NCI-H128 (cell line): Measurements from ENCODE around the gene DYRK4.

Experiments used
- DNase-seq: peaks from one replicate; lab custom pipeline; 2025; ENCODE audit not compliant: unreplicated experiment; lab: John Stamatoyannopoulos, UW

DYRK4 gene

DNA sequence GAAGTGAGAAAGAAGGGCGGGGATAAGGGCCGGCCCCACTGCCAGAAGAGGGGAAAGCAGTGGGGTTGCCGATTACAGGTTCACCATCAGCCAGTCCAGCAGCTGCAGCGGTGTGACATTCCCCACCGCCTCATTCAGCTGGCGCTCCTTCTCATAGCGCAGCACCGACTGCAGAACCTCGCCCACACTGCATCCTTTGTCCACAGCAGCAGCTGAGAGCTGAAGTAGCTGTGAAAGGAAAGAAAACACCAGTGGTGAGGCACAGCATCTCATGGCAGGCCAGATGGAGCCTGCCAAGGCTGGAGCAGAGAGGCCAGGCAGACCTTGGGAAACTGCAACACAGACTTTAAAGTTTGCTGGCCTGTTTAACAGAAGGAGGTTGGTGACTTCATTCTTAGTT, 53.7 kb downstream of the DYRK4 start:
- DNase-seq: no peak

- no peak for DNase-seq
Observed at GRCh38 chr12:4621511-4621910, 59.5 kb downstream of the DYRK4 start.

DNA sequence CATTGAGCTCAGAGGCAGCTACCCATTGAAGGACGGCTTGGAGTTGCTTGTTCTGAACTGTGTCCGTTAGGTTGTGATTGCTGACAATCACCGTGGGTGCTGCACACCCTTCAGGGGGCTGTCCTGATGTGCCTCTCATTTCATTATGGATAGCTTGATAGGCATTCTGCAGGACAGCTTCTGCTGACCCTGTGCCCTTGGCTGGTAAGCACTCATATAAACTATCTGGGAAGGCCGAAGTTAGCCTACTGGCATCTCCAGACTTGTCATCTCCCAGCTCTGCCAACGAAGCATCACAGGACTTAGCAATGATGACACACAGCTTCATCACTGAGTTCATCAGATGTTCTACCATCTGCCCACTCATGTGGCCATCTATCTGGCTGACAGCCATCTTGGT, 64.5 kb downstream of the DYRK4 start:
- DNase-seq: no peak

GRCh38 chr12:4628406-4628805, 66.4 kb downstream of the DYRK4 start:
- no peak for DNase-seq

DNA sequence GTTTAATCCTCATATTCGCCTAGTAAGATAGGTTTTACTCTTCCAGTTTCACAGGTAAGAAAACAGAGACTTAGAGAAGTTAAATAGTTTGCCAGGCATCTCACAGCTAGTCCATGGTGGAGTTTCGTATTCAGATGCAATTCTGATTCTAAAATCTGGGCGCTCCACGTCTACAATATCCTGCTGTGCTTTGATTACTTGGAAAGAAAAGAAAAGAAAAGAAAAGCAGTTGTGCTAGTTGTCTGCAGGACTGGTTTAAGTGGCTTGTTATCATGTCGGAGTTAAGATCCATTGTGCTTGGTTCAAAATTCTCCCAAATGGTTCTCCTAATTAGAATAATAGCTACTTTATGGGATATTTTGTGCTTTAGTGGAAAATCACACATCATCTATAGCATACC, 68.3 kb downstream of the DYRK4 start:
- DNase-seq: no peak

- no peak for DNase-seq
Observed at GRCh38 chr12:4643747-4644146, 81.7 kb downstream of the DYRK4 start.

- DNase-seq: no peak
Observed at GRCh38 chr12:4645023-4645422, 83.0 kb downstream of the DYRK4 start.

GRCh38 chr12:4648104-4648500, 86.1 kb downstream of the DYRK4 start:
- no peak for DNase-seq

GRCh38 chr12:4648501-4649357, 86.7 kb downstream of the DYRK4 start, which contains the start of the genes AKAP3 and NDUFA9:
Gene AKAP3, minus strand, starts transcription at chr12:4649051. Its CDS starts 10,855 bp downstream, at chr12:4638196.
Gene NDUFA9, plus strand, starts transcription at chr12:4649114. Its CDS starts 13 bp downstream, at chr12:4649127.
- DNase-seq: peak; percentile 68

- no peak for DNase-seq
Observed at GRCh38 chr12:4649358-4649661, 87.3 kb downstream of the DYRK4 start.

GRCh38 chr12:4653257-4653656, 91.2 kb downstream of the DYRK4 start:
- DNase-seq: no peak

DNA sequence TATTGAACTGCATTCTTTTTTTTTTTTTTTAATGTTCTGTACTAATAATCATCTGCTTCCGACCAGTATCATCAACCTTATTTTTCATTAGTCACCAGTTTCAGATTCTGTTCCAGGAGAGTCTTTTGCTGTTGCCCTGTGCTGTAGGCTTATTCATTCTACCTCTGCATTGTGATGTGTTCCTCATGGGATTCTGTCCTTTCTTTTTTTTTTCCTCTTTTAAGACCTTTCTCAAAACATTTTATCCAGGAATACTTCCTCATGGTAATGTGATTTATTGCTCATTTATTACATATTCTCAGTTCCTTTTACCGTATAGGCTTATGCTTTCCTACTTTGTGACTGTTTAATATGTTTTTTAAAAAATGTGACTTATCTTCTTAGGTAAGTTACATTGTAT, 91.7 kb downstream of the DYRK4 start:
- DNase-seq: no peak
